ENCODE results near the gene NUBPL.

DNA sequence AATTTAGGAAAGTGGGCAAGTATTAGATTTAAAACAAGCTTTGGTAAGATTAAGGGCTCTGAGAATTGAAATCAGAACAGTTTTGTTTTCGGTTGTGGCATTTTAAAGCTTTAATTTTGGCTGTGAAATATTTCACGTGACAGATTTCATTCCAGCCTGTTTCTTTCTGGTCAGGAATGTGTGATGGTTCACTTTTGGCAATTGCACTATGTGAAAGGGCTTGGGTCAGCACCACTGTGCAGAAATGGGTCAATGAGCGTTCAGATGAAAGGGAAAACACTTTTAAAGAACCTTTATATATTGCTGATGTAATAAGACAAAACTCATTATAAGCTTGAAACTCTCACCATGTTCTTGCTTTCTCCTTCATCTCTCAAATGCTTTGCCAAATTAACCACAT lies 17.1 kb downstream of the NUBPL start:
- TF ChIP-seq, protein P1, sequence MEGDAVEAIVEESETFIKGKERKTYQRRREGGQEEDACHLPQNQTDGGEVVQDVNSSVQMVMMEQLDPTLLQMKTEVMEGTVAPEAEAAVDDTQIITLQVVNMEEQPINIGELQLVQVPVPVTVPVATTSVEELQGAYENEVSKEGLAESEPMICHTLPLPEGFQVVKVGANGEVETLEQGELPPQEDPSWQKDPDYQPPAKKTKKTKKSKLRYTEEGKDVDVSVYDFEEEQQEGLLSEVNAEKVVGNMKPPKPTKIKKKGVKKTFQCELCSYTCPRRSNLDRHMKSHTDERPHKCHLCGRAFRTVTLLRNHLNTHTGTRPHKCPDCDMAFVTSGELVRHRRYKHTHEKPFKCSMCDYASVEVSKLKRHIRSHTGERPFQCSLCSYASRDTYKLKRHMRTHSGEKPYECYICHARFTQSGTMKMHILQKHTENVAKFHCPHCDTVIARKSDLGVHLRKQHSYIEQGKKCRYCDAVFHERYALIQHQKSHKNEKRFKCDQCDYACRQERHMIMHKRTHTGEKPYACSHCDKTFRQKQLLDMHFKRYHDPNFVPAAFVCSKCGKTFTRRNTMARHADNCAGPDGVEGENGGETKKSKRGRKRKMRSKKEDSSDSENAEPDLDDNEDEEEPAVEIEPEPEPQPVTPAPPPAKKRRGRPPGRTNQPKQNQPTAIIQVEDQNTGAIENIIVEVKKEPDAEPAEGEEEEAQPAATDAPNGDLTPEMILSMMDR (conservative IDR thresholded peaks at IDR 0.05; ENCODE audit: low read length): no peak
- no peak for TF ChIP-seq EZH2phosphoT487 (IDR thresholded peaks at IDR 0.05; ENCODE audit: borderline replicate concordance)
